Right lobe of liver (tissue), 4 donors: ENCODE results near the gene COPZ1.

Experiments
- POLR2A ChIP-seq: fragments of 450-650 bp; IDR thresholded peaks from one replicate; pipeline ENCODE4 v1.6.1; 2017; ENCODE audit warnings: antibody characterized with exemption, mild to moderate bottlenecking
- TF ChIP-seq, protein P1 (sequence below), 4 donors: fragments of 200-600 bp in 3 of 4; fragments of 450-650 bp in 1 of 4; IDR thresholded peaks; one replicate each; pipeline versions ENCODE4 v1.5.1 to v1.8.0; 2016 to 2022; ENCODE audit warnings: antibody characterized with exemption in 4 of 4, mild to moderate bottlenecking in 2 of 4
- donor health status: DM: no; HTN: no; CAD: no.
- donor health status: DM: no; HTN: no; CAD: no.
- donor health status: DM: no; HTN: yes; CAD: no.

DNA sequence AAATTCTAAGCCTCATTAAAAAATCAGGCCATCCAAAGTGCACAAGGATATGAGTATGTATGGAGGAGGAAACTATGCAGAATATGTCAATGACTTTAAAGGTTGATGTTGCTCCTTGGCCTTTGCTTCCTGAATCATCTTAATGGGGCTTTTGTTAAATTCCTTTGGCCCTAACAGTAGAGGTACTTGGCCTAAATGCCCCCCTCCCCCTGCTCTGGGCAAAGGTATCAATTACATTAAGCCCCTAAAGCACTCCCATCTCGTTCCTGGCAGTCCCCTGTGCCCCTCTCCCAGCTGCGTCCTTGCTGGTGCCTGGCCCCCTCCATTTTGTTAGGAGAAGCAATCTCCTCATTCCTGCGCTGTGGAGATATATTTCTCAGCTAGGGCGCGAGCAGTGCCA lies 4.8 kb downstream of the COPZ1 start:
- TF ChIP-seq, protein P1, sequence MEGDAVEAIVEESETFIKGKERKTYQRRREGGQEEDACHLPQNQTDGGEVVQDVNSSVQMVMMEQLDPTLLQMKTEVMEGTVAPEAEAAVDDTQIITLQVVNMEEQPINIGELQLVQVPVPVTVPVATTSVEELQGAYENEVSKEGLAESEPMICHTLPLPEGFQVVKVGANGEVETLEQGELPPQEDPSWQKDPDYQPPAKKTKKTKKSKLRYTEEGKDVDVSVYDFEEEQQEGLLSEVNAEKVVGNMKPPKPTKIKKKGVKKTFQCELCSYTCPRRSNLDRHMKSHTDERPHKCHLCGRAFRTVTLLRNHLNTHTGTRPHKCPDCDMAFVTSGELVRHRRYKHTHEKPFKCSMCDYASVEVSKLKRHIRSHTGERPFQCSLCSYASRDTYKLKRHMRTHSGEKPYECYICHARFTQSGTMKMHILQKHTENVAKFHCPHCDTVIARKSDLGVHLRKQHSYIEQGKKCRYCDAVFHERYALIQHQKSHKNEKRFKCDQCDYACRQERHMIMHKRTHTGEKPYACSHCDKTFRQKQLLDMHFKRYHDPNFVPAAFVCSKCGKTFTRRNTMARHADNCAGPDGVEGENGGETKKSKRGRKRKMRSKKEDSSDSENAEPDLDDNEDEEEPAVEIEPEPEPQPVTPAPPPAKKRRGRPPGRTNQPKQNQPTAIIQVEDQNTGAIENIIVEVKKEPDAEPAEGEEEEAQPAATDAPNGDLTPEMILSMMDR (IDR thresholded peaks at IDR 0.05) = no peak
- no peak for TF ChIP-seq POLR2A
